GM12801 (cell line): ENCODE data around the gene LSAMP.

Experiments used
- TF ChIP-seq, protein P1 (sequence below): IDR thresholded peaks from one replicate; pipeline ENCODE4 v1.5.1; 2011; ENCODE audit warnings: control low read depth; ENCODE audit not compliant: insufficient read length; ENCODE audit errors: extremely low read depth

Gene LSAMP

DNA sequence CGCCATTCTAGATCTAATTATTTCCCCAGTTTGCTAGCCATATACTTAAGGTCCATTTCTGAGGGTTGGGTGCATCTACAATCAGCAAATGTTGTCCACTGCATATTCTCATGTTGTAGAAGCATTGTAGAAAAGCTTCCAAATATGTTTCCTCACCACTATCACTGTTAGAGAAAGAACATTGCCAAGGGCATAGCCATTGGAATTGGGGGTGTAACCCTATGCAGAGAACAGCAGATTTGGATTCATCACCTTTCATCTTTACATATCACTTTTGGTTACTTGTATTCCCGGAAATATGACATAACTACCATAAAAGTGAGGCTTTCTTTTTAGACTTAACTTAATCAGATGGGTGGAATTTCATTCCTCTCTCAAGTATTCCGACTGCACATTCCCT, 203.6 kb downstream of the LSAMP start:
- TF ChIP-seq, protein P1, sequence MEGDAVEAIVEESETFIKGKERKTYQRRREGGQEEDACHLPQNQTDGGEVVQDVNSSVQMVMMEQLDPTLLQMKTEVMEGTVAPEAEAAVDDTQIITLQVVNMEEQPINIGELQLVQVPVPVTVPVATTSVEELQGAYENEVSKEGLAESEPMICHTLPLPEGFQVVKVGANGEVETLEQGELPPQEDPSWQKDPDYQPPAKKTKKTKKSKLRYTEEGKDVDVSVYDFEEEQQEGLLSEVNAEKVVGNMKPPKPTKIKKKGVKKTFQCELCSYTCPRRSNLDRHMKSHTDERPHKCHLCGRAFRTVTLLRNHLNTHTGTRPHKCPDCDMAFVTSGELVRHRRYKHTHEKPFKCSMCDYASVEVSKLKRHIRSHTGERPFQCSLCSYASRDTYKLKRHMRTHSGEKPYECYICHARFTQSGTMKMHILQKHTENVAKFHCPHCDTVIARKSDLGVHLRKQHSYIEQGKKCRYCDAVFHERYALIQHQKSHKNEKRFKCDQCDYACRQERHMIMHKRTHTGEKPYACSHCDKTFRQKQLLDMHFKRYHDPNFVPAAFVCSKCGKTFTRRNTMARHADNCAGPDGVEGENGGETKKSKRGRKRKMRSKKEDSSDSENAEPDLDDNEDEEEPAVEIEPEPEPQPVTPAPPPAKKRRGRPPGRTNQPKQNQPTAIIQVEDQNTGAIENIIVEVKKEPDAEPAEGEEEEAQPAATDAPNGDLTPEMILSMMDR = no peak

DNA sequence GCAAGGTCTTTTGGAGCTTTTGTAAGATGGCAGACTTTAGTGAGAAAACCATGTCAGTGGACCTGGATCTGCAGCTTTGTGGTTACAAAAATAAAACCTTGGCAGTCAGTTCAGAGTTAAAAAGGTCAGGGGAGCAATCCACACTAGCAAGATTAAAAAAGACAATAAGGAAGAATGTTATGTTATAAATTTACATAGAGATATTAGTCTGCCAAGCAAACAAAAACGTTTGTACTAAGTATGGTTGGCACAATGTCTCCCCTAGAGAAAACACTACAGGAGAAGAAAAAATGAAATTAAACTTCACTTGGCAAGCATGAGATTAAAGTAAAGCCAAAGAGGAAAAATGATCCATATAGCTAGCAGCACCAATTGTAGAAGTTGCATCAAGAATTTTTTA, 205.0 kb downstream of the LSAMP start:
- TF ChIP-seq, protein P1 = no peak

DNA sequence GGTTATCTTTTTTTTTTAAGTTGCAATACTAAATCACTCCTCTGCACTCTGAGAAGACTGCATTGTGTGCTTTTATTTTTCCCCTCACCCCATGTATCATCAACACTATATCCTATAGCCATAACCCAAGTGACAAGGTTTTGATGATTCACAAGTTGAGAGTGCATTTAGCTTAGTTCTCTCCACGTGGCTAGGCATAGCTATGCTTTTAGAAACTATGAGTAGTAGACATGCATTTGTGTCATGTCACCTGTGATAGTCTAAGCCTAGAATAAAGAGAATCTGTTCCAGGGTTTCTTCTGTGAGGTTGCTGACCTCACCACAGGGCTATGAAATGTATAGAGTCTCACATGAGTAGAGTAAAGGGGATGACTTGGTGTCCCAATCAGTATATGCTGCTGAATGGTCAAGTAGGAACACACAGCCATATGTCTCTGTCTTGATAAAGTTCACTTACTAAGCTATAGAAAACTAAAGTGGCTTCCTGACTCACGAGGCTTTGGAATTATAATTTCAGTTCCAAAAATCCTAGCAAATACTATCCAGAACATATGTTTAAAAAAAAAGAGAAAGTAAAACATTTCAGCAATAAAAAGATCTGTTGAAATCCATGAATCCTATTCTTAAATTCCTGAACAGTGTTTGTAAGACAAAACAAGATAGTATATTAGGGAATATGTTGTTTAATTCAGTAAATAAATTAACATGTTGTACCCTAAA, 206.3 kb downstream of the LSAMP start:
- TF ChIP-seq, protein P1 = no peak

DNA sequence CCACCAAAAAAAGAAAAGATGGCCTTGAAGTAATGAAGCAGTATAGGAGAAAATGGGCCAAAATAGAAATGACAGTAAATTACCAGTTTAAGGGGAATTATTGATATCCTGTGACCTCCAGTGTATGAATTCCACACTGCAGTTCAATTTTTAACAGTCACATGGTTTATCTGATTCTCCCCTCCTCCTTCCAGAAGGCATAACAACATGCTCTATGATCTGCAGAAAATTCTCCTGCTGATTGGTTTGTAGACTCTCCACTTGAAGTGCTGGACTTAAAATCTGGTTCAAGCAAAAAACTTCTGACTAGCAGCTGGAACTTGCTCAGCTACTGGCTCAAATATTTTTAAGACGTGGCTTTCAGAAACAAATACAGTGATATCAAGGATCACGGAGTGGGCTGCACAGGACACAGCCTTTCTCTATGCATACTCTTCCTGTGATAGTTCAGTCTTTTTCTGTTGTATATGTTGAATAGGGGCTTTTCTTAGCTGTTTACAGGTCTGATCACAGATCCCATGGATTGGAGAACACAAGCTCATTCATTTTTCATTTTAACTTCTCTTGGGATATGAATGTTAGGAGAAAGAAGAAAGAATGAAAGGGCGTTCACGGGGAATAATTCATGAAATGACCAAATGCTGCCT, 211.5 kb downstream of the LSAMP start:
- TF ChIP-seq, protein P1 = no peak

DNA sequence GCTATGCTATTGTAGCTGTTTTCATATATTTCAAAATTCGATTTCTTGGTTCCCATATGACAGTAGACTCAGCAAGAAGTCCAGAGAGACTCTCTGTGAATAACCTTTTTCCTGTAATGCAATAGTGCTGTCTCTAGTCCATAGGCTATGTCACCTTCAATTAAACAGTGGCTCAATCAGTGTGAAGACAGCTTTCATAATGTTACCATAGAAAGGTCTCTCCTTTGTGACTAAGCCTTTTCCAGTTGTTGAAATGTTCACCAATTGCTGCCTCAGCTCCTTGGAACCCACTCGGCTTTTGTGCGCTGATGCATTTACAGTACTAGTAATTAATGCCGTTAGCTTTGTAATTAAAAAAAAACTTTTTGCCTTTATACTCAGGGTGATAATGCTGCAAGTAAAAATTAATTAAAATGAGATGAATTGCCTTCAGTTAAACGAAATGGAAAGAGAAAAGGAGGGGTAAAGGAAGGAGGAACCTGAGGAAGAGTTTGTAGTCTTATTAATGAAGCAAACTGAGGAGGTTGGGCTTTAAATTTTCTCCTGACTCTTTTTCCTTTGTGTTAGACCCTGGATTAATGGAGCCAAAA, 214.8 kb downstream of the LSAMP start:
- TF ChIP-seq, protein P1 = no peak

DNA sequence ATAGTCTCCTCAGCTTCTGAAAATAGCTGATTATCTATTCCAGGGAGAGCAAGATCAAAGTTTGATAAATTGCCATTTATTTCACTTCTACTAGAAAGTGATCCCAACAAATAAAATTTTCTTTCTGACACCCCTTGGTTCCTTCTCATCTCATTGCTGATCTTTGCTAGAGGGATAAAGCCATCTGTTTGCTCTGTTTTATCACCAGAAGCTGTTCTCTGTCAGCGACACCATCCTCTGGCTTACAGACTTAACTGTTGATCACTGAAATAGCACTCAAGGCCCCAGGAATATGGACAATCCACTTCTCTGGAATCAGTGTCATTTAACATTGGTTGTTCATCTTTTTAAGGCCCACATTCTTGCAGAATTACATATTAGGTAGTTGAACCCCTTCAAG, 219.0 kb downstream of the LSAMP start:
- TF ChIP-seq, protein P1 = no peak

DNA sequence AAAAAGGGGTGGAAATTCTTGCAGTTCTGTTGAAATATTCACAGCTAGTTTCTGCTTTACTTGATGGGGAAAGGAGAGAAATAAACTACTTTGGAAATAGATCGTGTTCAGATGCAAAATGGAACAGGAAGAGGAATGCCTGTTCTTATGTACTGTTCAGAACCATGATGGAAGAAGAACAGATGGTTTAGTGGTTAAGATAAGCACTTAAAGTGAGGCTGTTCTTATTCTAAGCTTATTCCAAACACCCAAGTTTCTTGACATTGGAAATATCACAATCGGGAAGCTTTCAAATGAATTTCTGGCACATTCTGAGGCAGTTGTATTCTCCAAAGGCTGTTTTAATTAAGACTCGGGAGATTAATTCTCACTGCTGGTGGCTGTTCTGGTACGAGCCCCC, 228.5 kb downstream of the LSAMP start:
- TF ChIP-seq, protein P1 = no peak
